B cell (primary cell): ENCODE data around the gene ELFN2. TPM values are rescaled to one million over a fixed set of nuclear protein-coding genes. Genes with fewer than 3 reads are reported as not detected.

Source experiments
- ATAC-seq: fragments of 200-7000 bp; cut with Tn5 transposase; one replicate; pipeline ENCODE4 v1.10.0; 2021; ENCODE audit warnings: low read depth, mild to moderate bottlenecking, moderate number of reproducible peaks, moderate library complexity
- CTCF ChIA-PET: fragments of 350-600 bp; sonication (Branson Sonifier 250); formaldehyde crosslinking; loops from one replicate; lab custom pipeline; 2021; ENCODE audit warnings: antibody characterized with exemption, inconsistent platforms; lab: Charles Lee
- POLR2A ChIA-PET: fragments of 350-600 bp; sonication (Branson Sonifier 250); formaldehyde crosslinking; loops from one replicate; lab custom pipeline; 2021; ENCODE audit warnings: antibody characterized with exemption; lab: Charles Lee
- DNase-seq: peaks from one replicate; pipeline ENCODE4 v3.0.0; 2013
- H2AFZ ChIP-seq: 2 replicates; pipeline ENCODE4 v1.6.1; 2012; ENCODE audit warnings: mild to moderate bottlenecking, low read depth, low read length; ENCODE audit not compliant: insufficient read depth, poor library complexity, severe bottlenecking
- H3K27ac ChIP-seq, 2 donors: 1 replicate in 1 of 2; 2 replicates in 1 of 2; pipeline ENCODE4 v1.5.1; 2012 to 2013; ENCODE audit warnings: low read length in 2 of 2, mild to moderate bottlenecking in 2 of 2, moderate library complexity in 1 of 2
- H3K27me3 ChIP-seq, 4 experiments: fragments of 200-600 bp in 1 of 4; sonication (generic) in 1 of 4; replicated peaks in 1 of 4; 1 replicate in 2 of 4; 2 replicates in 2 of 4; pipeline versions ENCODE4 v1.6.1 to v1.7.0; 2013 to 2016; ENCODE audit warnings: low read length in 3 of 4, mild to moderate bottlenecking in 2 of 4, mixed read lengths in 1 of 4, moderate library complexity in 1 of 4; ENCODE audit not compliant: insufficient read depth in 4 of 4, control insufficient read depth in 3 of 4; ENCODE audit errors: control extremely low read depth in 1 of 4
- H3K36me3 ChIP-seq, 2 experiments: replicated peaks in 1 of 2; 1 replicate in 1 of 2; 2 replicates in 1 of 2; pipeline versions ENCODE4 v1.6.1 to v1.7.1; 2013; ENCODE audit warnings: low read length in 1 of 2; ENCODE audit not compliant: insufficient read depth in 2 of 2, control insufficient read depth in 1 of 2; ENCODE audit errors: control extremely low read depth in 1 of 2, extremely low read depth in 1 of 2
- H3K4me1 ChIP-seq, 2 donors: fragments of 200-600 bp in 1 of 2; sonication (generic) in 1 of 2; 1 replicate in 1 of 2; 2 replicates in 1 of 2; pipeline versions ENCODE4 v1.5.1 to v1.6.1; 2013 to 2017; ENCODE audit warnings: low read length in 2 of 2; ENCODE audit not compliant: control insufficient read depth in 2 of 2, insufficient read depth in 2 of 2
- H3K4me2 ChIP-seq: replicated peaks from 2 replicates; pipeline ENCODE3; 2012; ENCODE audit warnings: mild to moderate bottlenecking, low read depth, low read length; ENCODE audit not compliant: poor library complexity, severe bottlenecking
- H3K4me3 ChIP-seq, 5 experiments: fragments of 200-600 bp in 1 of 5; sonication (generic) in 1 of 5; 1 replicate in 3 of 5; 2 replicates in 2 of 5; pipeline versions ENCODE4 v1.5.1 to v1.7.0; 2011 to 2016; ENCODE audit warnings: low read length in 4 of 5, mild to moderate bottlenecking in 4 of 5, low read depth in 2 of 5, control low read depth in 1 of 5, moderate library complexity in 1 of 5; ENCODE audit not compliant: insufficient read depth in 1 of 5; ENCODE audit errors: control extremely low read depth in 1 of 5, extremely low read depth in 1 of 5
- H3K79me2 ChIP-seq: fragments of 200-600 bp; sonication (generic); one replicate; pipeline ENCODE4 v1.6.0; 2016; ENCODE audit warnings: low read length; ENCODE audit not compliant: control insufficient read depth, insufficient read depth
- H3K9ac ChIP-seq: fragments of 200-600 bp; sonication (generic); 2 replicates; pipeline ENCODE4 v1.6.1; 2017; ENCODE audit warnings: mild to moderate bottlenecking, low read length, moderate library complexity
- H3K9me3 ChIP-seq, 3 donors: one replicate each; pipeline versions ENCODE4 v1.6.1 to v1.7.1; 2013; ENCODE audit warnings: low read length in 2 of 3; ENCODE audit not compliant: control insufficient read depth in 2 of 3, insufficient read depth in 1 of 3; ENCODE audit errors: control extremely low read depth in 1 of 3
- H4K20me1 ChIP-seq: 2 replicates; pipeline ENCODE4 v1.6.0; 2012; ENCODE audit warnings: mild to moderate bottlenecking, low read length; ENCODE audit not compliant: insufficient read depth, control insufficient read depth, poor library complexity, severe bottlenecking
- H3K27ac Mint-ChIP-seq: one replicate; pipeline ENCODE4 v1.8.0; 2021; ENCODE audit warnings: mixed read lengths
- H3K27me3 Mint-ChIP-seq: one replicate; pipeline ENCODE4 v1.8.0; 2021; ENCODE audit warnings: mixed read lengths
- H3K4me1 Mint-ChIP-seq: one replicate; pipeline ENCODE4 v1.8.0; 2021; ENCODE audit warnings: mixed read lengths
- H3K4me3 Mint-ChIP-seq: one replicate; pipeline ENCODE4 v1.8.0; 2021; ENCODE audit warnings: mixed read lengths
- H3K9me3 Mint-ChIP-seq: one replicate; pipeline ENCODE4 v1.8.0; 2022; ENCODE audit warnings: mixed read lengths; ENCODE audit not compliant: insufficient read depth
- EZH2 ChIP-seq: IDR thresholded peaks from 2 replicates; pipeline ENCODE4 v1.6.1; 2012; ENCODE audit warnings: borderline replicate concordance, low read depth, mild to moderate bottlenecking, moderate library complexity, low read length; ENCODE audit not compliant: insufficient read depth, poor library complexity, severe bottlenecking
- WGBS: methylation state at CpG from one replicate; pipeline ENCODE4 v1.1.5; 2013; ENCODE audit warnings: missing lambda C conversion rate; ENCODE audit not compliant: insufficient coverage; 5-methylcytosine and 5-hydroxymethylcytosine counted together
- intact Hi-C: fragments of 100-400 bp; cut with micrococcal nuclease; formaldehyde crosslinking; loops from one replicate; pipeline ENCODE4 v1.10.0; 2022
- polyA plus RNA-seq: library from polyadenylated mRNA; depleted of rRNA; stranded (reverse); fragments of >200 nt; gene quantifications from 2 replicates; pipeline ENCODE4 v1.2.3, GENCODE V29; 2012
- total RNA-seq, 2 donors: library from RNA; stranded (reverse); fragments of 120-200 nt in 1 of 2; gene quantifications; 1 replicate in 1 of 2; 2 replicates in 1 of 2; pipeline versions ENCODE4 v1.2.3 to v1.2.4, GENCODE V29; 2013 to 2022
- TF ChIP-seq, protein P1 (sequence below): fragments of 200-600 bp; IDR thresholded peaks from one replicate; pipeline ENCODE4 v1.8.0; 2022; ENCODE audit warnings: antibody characterized with exemption, mild to moderate bottlenecking

The ELFN2 gene
- total and polyA plus RNA-seq, 2 donors (not counting 1 experiment from before 2014, with no cell fraction given) = 0.07 to 0.12 TPM

DNA sequence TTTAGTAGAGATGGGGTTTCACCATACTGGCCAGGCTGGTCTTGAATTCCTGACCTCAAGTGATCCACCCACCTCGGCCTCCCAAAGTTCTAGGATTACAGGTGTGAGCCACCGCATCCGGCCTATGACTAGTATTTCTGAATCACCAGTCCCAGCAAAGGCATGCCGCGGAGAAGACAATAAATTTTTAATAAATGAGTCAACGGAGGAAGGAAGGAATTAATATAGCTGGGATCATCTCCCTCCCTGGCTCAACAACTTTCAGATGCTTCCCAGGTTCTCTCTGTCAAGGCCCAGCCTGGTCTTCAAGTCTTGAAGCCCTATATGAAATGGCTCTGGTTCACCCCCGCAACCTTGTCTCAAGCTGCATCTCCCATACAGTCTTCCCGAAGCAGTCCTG, 99.3 kb downstream of the ELFN2 start:
- DNase-seq (no peak), ATAC-seq (no peak)
- Histone ChIP-seq H3K36me3 (no peaks in the 10 kb centered on the region), H3K4me3 (no peak overlapping the region), H3K4me1 (peaks cover 8 to 23% of the 10 kb centered on the region in 2 donors), H3K9me3 (peaks cover 0 to 6% (median 0%) of the 10 kb centered on the region in 3 donors), H3K4me2 (no peak overlapping the region), H3K27me3 (peaks cover 0 to 75% (median 31%) of the 10 kb centered on the region in 4 experiments), H4K20me1 (no peaks in the 10 kb centered on the region), H3K9ac (no peak overlapping the region), H3K27ac (no peak overlapping the region), H3K79me2 (no peaks in the 10 kb centered on the region), H2AFZ (no peak overlapping the region)
- no peak overlapping the region for H3K27ac Mint-ChIP-seq
- H3K4me3 Mint-ChIP-seq = no peak overlapping the region
- CTCF ChIA-PET = interaction anchor here (0.7 kb wide), 1 partner anchor 100 kb away, joined by 3 read pairs; no protein-coding TSS in a partner anchor
- peaks cover 2% of the 10 kb centered on the region for H3K4me1 Mint-ChIP-seq
- intact Hi-C loops = no loop called here
- POLR2A ChIA-PET = no interaction called here
- H3K9me3 Mint-ChIP-seq = no peaks in the 10 kb centered on the region
- no peak for TF ChIP-seq EZH2
- TF ChIP-seq, protein P1, sequence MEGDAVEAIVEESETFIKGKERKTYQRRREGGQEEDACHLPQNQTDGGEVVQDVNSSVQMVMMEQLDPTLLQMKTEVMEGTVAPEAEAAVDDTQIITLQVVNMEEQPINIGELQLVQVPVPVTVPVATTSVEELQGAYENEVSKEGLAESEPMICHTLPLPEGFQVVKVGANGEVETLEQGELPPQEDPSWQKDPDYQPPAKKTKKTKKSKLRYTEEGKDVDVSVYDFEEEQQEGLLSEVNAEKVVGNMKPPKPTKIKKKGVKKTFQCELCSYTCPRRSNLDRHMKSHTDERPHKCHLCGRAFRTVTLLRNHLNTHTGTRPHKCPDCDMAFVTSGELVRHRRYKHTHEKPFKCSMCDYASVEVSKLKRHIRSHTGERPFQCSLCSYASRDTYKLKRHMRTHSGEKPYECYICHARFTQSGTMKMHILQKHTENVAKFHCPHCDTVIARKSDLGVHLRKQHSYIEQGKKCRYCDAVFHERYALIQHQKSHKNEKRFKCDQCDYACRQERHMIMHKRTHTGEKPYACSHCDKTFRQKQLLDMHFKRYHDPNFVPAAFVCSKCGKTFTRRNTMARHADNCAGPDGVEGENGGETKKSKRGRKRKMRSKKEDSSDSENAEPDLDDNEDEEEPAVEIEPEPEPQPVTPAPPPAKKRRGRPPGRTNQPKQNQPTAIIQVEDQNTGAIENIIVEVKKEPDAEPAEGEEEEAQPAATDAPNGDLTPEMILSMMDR = no peak
- peaks cover 59% of the 10 kb centered on the region for H3K27me3 Mint-ChIP-seq
- 97% methylated on average over 7 of the region's 8 CpGs for WGBS

DNA sequence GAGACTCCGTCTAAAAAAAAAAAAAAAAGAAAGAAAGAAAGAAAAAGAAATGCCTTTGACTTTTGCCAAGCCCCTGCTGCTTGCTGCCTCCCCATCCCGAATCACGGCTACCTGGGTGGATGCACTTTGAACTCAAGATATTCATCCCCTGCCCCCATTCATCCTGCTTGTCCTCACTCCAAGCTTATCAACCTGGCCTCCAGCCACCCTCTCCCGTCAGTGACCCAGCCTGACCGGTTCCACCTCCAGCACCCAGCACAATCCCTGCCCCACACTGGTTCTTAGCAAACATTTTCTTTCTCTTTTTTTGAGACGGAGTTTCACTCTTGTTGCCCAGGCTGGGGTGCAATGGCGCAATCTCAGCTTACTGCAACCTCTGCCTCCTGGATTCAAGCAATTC, 100.6 kb downstream of the ELFN2 start:
- ChIA-PET POLR2A (no interaction called here), CTCF (no interaction called here)
- H3K27ac ChIP-seq = no peak overlapping the region
- Mint-ChIP-seq H3K27ac (no peak overlapping the region), H3K27me3 (peaks cover 52% of the 10 kb centered on the region), H3K4me1 (no peaks in the 10 kb centered on the region), H3K4me3 (no peak overlapping the region), H3K9me3 (no peaks in the 10 kb centered on the region)
- no peaks in the 10 kb centered on the region for H4K20me1 ChIP-seq
- no peak for ATAC-seq
- no peak overlapping the region for H3K4me3 ChIP-seq
- intact Hi-C loops = no loop called here
- no peak overlapping the region for H2AFZ ChIP-seq
- H3K4me2 ChIP-seq = no peak overlapping the region
- no peak for TF ChIP-seq EZH2
- TF ChIP-seq, protein P1 = no peak
- H3K9me3 ChIP-seq = peaks cover 0 to 6% (median 0%) of the 10 kb centered on the region in 3 donors
- no peak for DNase-seq
- no peaks in the 10 kb centered on the region for H3K36me3 ChIP-seq
- 75% methylated on average over 5 of the region's 7 CpGs for WGBS
- H3K27me3 ChIP-seq = peaks cover 0 to 70% (median 27%) of the 10 kb centered on the region in 4 experiments
- no peak overlapping the region for H3K9ac ChIP-seq
- peaks cover 8 to 17% of the 10 kb centered on the region in 2 donors for H3K4me1 ChIP-seq
- H3K79me2 ChIP-seq = no peaks in the 10 kb centered on the region
